ENCODE measurements around the gene TTC24.
"Not testable (repeated sequence)": the region's sequence is repeated elsewhere in the genome, so short reads cannot be mapped to it uniquely, and the experiment has no call there.

GRCh38 chr1:156610072-156610471 is 30.5 kb downstream of the TTC24 start:
- TF ChIP-seq FOXK2 (IDR thresholded peaks at IDR 0.05); HDGF (IDR thresholded peaks at IDR 0.05; ENCODE audit: borderline replicate concordance); SP1 (IDR thresholded peaks at IDR 0.05); FOXM1 (IDR thresholded peaks at IDR 0.05; ENCODE audit: borderline replicate concordance); CTBP1 (IDR thresholded peaks at IDR 0.05; ENCODE audit: borderline replicate concordance); NFRKB (IDR thresholded peaks at IDR 0.05); BHLHE40 (IDR thresholded peaks at IDR 0.05; ENCODE audit: borderline replicate concordance); LEF1 (IDR thresholded peaks at IDR 0.05; ENCODE audit: borderline replicate concordance); ARNT (IDR thresholded peaks at IDR 0.05); FOXA1 (IDR thresholded peaks at IDR 0.05); TARDBP (IDR thresholded peaks at IDR 0.05): not testable (repeated sequence)

All from HEK293T (cell line).